GM10248 (cell line): ENCODE results near the gene DDX56.

ENCODE experiments used
- CTCF ChIA-PET: fragments of 300-600 bp; sonication (Branson Sonifier 250); formaldehyde crosslinking; extraction: SDS; loops from one replicate; lab custom pipeline; 2021; ENCODE audit warnings: antibody characterized with exemption; lab: Yijun Ruan, JAX
- POLR2A ChIA-PET: fragments of 350-650 bp; sonication (Branson Sonifier 250); formaldehyde crosslinking; extraction: SDS; loops from one replicate; lab custom pipeline; 2020; ENCODE audit warnings: antibody characterized with exemption; lab: Yijun Ruan, JAX
- DNase-seq: peaks from one replicate; pipeline ENCODE4 v3.0.0; 2012; ENCODE audit errors: extremely low spot score
- TF ChIP-seq, protein P1 (sequence below): IDR thresholded peaks from 2 replicates; pipeline ENCODE4 v1.5.1; 2012; ENCODE audit warnings: mild to moderate bottlenecking, low read depth; ENCODE audit errors: extremely low read depth, missing control alignments, control extremely low read depth

DDX56 gene

DNA sequence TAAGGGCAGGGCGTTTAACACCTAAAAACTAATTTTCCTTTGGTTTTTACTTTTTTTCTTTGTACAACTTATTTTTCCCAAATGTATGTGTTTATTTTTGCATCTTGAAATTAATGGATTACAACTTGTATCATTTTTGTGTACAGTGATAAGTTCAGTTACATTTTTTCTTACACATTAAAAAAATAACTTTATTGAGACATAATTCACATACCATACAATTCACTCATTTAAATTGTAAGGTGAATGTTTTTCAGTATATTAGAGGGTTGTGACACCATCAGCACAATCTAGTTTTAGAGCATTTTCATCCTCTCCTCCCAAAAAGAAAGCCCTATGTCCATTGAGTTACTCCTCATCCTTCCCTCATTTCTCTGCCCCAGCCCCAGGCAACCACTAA, 44.3 kb upstream of the DDX56 start:
- DNase-seq = no peak
- POLR2A ChIA-PET = no interaction called here
- TF ChIP-seq, protein P1, sequence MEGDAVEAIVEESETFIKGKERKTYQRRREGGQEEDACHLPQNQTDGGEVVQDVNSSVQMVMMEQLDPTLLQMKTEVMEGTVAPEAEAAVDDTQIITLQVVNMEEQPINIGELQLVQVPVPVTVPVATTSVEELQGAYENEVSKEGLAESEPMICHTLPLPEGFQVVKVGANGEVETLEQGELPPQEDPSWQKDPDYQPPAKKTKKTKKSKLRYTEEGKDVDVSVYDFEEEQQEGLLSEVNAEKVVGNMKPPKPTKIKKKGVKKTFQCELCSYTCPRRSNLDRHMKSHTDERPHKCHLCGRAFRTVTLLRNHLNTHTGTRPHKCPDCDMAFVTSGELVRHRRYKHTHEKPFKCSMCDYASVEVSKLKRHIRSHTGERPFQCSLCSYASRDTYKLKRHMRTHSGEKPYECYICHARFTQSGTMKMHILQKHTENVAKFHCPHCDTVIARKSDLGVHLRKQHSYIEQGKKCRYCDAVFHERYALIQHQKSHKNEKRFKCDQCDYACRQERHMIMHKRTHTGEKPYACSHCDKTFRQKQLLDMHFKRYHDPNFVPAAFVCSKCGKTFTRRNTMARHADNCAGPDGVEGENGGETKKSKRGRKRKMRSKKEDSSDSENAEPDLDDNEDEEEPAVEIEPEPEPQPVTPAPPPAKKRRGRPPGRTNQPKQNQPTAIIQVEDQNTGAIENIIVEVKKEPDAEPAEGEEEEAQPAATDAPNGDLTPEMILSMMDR = no peak
- CTCF ChIA-PET = interaction anchor here (1.7 kb wide), 1 partner anchor 131 kb away, joined by 4 read pairs; no protein-coding TSS in a partner anchor

DNA sequence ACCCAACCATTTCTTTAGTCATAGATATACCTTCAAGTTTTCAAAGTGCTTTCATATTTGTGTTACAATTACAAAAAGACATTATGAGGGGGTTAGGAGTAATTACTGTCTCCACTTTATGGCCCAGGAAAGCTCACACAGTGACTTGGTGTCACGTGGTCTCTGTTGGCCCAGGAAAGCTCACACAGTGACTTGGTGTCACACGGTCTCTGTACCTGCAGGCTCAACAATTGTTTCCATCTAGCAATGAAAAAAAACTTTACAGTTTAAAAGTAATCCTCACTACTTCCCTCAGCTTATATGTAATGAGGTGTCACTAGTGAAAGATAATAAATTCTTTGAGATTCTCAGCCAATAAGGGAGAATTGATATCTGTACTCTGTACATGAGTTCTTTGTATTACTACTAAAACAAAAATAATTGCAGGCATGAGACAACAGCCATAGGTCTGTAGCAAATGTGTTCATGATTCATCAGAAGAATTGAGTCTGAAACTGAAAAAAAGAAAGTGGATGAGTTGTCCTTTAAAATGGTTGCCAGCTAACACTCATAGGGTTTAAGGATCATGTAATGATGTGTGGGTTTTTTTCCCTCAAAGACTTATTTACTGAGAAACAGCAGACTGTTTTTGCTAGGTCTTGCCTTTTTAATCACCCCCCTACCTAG, 43.6 kb upstream of the DDX56 start:
- ChIA-PET CTCF (interaction anchor here (1.1 to 1.7 kb wide), 6 partner anchors 11 to 227 kb away, joined by 3 to 6 read pairs (median 4); partner anchors contain the start of gene OGDH), POLR2A (no interaction called here)
- TF ChIP-seq, protein P1 = no peak
- peak; percentile 24 for DNase-seq

DNA sequence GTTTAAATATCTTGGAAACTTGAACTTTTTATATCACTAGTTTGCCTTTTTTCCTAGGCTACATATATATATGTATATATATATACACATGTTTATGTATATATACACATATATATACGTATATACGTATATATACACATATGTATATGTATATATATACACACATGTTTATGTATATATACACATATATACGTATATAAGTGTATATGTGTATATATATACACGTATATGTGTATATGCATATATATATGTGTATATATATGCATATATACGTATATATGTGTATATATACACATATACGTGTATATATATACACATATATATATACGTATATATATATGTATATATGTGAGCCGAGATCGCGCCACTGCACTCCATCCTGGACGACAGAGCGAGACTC, 42.8 kb upstream of the DDX56 start:
- ChIA-PET POLR2A (no interaction called here), CTCF (interaction anchor here (1.2 to 2.1 kb wide), 6 partner anchors 14 to 228 kb away, joined by 3 to 6 read pairs (median 4); no protein-coding TSS in a partner anchor)
- TF ChIP-seq, protein P1 = no peak
- DNase-seq = no peak

DNA sequence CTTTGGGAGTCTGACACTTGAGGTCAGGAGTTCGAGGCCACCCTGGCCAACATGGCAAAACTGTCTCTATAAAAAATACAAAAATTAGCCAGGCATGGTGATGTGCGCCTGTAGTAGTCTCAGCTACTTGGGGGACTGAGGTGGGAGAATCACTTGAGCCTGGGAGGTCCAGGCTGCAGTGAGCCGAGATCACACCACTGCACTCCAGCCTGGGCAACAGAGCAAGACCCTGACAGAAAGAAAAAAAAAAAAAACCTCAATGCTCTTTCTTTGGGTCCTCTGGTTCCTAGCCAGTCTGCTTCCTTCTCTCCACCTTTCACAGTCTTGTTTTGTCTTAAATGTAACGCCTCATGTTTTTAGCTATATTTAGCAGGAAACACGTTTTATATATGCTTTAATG, 42.1 kb upstream of the DDX56 start:
- POLR2A ChIA-PET = no interaction called here
- CTCF ChIA-PET = interaction anchor here (1.5 to 2.1 kb wide), 3 partner anchors 13 to 229 kb away, joined by 3 to 4 read pairs (median 3); no protein-coding TSS in a partner anchor
- no peak for DNase-seq
- TF ChIP-seq, protein P1 = no peak

DNA sequence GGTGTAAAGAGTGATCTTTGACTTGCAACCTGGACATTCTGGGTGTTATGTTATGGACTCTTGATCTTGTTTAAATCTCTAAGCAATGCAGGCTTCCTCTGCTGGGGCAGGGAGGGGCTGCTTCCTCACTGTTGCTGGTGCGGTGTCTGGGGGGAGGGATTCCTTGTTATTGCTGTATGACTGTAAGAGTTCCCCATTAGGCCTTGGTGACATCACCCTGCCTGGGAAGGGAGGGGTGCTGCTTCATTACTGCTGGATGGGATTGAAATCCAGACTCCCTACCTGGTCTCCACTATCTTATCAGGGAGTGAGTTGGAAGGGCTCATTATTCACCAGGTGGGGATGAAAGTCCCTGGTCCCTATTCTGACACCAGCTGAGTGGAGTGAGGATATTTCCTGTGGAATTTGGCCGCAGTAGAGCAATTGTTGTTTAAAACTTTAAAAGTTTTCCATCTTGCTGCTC, 41.5 kb upstream of the DDX56 start:
- DNase-seq = no peak
- TF ChIP-seq, protein P1 = no peak
- CTCF ChIA-PET = interaction anchor here (2.1 kb wide), 1 partner anchor 50 kb away, joined by 4 read pairs; no protein-coding TSS in a partner anchor
- POLR2A ChIA-PET = no interaction called here

DNA sequence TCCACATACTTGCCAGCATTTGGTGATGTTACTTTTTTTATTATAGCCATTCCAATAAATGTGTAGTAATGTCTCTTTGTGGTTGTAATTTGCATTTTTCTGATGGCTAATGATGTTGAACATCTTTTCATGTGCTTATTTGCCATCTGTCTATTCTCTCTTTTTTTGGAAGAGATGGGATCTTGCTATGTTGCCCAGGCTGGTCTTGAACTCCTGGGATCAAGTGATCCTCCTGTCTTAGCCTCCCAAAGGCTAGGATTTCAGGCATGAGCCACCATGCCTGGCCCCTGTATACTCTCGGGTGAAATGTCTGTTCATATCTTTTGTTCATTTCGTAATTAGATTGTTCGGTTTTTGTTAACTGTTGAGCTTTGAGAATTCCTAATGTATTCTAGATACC, 36.1 kb upstream of the DDX56 start:
- ChIA-PET POLR2A (interaction anchor here (0.6 to 1.8 kb wide), 2 partner anchors 109 to 188 kb away, joined by 3 to 10 read pairs; no protein-coding TSS in a partner anchor), CTCF (interaction anchor here (0.9 to 1.1 kb wide), 2 partner anchors 11 to 25 kb away, joined by 3 read pairs; no protein-coding TSS in a partner anchor)
- no peak for DNase-seq
- TF ChIP-seq, protein P1 = no peak
